Stomach (tissue), 9 donors: ENCODE results near the gene GABBR2. TPM values are rescaled to one million over a fixed set of nuclear protein-coding genes. Genes with fewer than 3 reads are reported as not detected.

Experiments
- DNase-seq, 2 donors: peaks; one replicate each; pipeline versions ENCODE4 v3.0.0 to v3.0.0-alpha.2; 2013 to 2019
- H3K27ac ChIP-seq, 5 donors: fragments of 200-600 bp in 4 of 5; sonication (generic) in 4 of 5; one replicate each; pipeline ENCODE4 v1.5.1; 2013 to 2019; ENCODE audit warnings: mild to moderate bottlenecking in 1 of 5, moderate library complexity in 1 of 5
- H3K27me3 ChIP-seq, 3 donors: fragments of 200-600 bp; sonication (generic); one replicate each; pipeline ENCODE4 v1.5.1; 2017 to 2019; ENCODE audit warnings: mixed run types in 1 of 3
- H3K36me3 ChIP-seq, 4 donors: fragments of 200-600 bp; sonication (generic); 1 replicate in 3 of 4; 2 replicates in 1 of 4; pipeline ENCODE4 v1.5.1; 2016 to 2019
- H3K4me1 ChIP-seq, 4 donors: fragments of 200-600 bp; sonication (generic); one replicate each; pipeline ENCODE4 v1.5.1; 2016 to 2019
- H3K4me3 ChIP-seq, 4 donors: fragments of 200-600 bp; sonication (generic) in 3 of 4; one replicate each; pipeline ENCODE4 v1.5.1; 2016 to 2019; ENCODE audit warnings: mild to moderate bottlenecking in 1 of 4
- H3K9me3 ChIP-seq, 4 donors: fragments of 200-600 bp; sonication (generic); one replicate each; pipeline ENCODE4 v1.5.1; 2016 to 2019
- EP300 ChIP-seq: sonication (generic); formaldehyde crosslinking; IDR thresholded peaks from one replicate; pipeline ENCODE4 v1.6.1; 2017; ENCODE audit warnings: antibody characterized with exemption
- POLR2A ChIP-seq, 4 donors: fragments of 450-650 bp; IDR thresholded peaks; one replicate each; pipeline ENCODE4 v1.6.1; 2016; ENCODE audit warnings: antibody characterized with exemption in 4 of 4, control low read depth in 2 of 4, mild to moderate bottlenecking in 1 of 4, moderate library complexity in 1 of 4
- POLR2AphosphoS5 ChIP-seq, 3 donors: sonication (generic); formaldehyde crosslinking; IDR thresholded peaks; one replicate each; pipeline ENCODE4 v1.6.1; 2016; ENCODE audit warnings: antibody characterized with exemption in 3 of 3
- WGBS, 5 donors: extraction: QIAGEN DNeasy Blood & Tissue Kit in 3 of 5; methylation state at CpG; one replicate each; pipeline versions ENCODE4 v1.1.5 to v1.1.7; 2013 to 2018; 5-methylcytosine and 5-hydroxymethylcytosine counted together
- intact Hi-C: fragments of 100-400 bp; cut with DNase I; formaldehyde crosslinking; loops from one replicate; pipeline ENCODE4 v1.15.1; 2023; ENCODE audit warnings: low total_unique reads
- polyA plus RNA-seq, 3 donors: library from polyadenylated mRNA; stranded (reverse); fragments of 200-250 nt; gene quantifications; one replicate each; pipeline ENCODE4 v1.2.3, GENCODE V29; 2013
- total RNA-seq, 5 donors: library from RNA; depleted of rRNA; stranded (reverse); fragments of >200 nt; gene quantifications; one replicate each; pipeline versions ENCODE4 v1.1.0 to v1.2.3, GENCODE V29; 2014 to 2016
- TF ChIP-seq, protein P1 (sequence below), 7 experiments: fragments of 450-650 bp in 4 of 7; fragments of 200-600 bp in 3 of 7; sonication (generic) in 3 of 7; IDR thresholded peaks; one replicate each; pipeline ENCODE4 v1.5.1; 2016 to 2019; ENCODE audit warnings: antibody characterized with exemption in 7 of 7, control low read depth in 2 of 7, mild to moderate bottlenecking in 1 of 7
- donor health status: healthy with polysubstance abuse.
- donor health status: Bipolar disorder and iron deficiency.
- donor health status: healthy.

GABBR2 gene
- total and polyA plus RNA-seq, 8 donors, result 0.06 to 0.55 (median 0.08) TPM; not detected in 5

DNA sequence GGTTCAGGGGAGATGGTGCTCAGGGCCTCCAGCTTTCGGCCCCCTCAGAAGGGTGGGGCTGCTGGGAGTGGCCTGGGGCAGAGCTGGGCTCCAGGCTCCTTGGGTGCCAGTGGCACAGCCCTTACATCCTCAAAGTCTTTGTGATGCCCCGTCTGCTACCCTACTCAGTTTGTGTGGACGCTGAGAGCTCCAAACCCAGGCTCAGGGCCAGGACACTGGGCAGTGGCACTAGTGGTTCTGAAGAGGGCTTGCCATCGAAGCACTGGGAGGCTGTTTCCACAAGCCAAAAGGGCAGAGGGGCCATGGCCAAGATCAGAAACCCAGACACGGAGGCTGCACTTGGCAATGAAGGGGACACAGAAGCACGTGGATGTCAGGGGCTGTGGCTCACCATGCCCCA is 99.1 kb downstream of the GABBR2 start:
- Histone ChIP-seq H3K27ac (no peak overlapping the region), H3K27me3 (peaks cover 0 to 9% (median 0%) of the 10 kb centered on the region in 3 donors), H3K4me3 (no peak overlapping the region), H3K36me3 (no peaks in the 10 kb centered on the region), H3K4me1 (no peaks in the 10 kb centered on the region), H3K9me3 (no peaks in the 10 kb centered on the region)
- TF ChIP-seq, protein P1, sequence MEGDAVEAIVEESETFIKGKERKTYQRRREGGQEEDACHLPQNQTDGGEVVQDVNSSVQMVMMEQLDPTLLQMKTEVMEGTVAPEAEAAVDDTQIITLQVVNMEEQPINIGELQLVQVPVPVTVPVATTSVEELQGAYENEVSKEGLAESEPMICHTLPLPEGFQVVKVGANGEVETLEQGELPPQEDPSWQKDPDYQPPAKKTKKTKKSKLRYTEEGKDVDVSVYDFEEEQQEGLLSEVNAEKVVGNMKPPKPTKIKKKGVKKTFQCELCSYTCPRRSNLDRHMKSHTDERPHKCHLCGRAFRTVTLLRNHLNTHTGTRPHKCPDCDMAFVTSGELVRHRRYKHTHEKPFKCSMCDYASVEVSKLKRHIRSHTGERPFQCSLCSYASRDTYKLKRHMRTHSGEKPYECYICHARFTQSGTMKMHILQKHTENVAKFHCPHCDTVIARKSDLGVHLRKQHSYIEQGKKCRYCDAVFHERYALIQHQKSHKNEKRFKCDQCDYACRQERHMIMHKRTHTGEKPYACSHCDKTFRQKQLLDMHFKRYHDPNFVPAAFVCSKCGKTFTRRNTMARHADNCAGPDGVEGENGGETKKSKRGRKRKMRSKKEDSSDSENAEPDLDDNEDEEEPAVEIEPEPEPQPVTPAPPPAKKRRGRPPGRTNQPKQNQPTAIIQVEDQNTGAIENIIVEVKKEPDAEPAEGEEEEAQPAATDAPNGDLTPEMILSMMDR (IDR thresholded peaks at IDR 0.05), result no peak
- TF ChIP-seq EP300 (no peak), POLR2AphosphoS5 (IDR thresholded peaks at IDR 0.05) (no peak), POLR2A (IDR thresholded peaks at IDR 0.05) (no peak)
- no peak for DNase-seq
- intact Hi-C loops, result no loop called here
- WGBS, 5 donors, result 66 to 81% (median 73%) methylated on average over 6 of the region's 6 CpGs

DNA sequence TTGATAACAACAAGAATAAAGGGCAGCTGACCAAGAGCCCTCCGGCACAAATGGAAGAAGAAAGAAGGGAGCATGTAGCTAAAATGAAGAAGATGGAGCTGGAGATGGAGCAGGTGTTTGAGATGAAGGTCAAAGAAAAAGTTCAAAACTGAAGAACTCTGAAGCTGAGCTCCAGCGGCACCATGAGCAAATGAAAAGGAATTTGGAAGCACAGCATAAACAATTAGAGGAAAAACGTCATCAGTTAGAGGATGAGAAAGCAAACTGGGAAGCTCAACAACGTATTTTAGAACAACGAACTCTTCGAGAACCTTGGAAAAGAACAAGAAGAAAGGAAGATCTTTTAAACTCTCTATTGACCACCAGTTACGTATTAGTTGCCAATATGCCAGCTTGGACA is 100.9 kb downstream of the GABBR2 start:
- Histone ChIP-seq H3K9me3 (no peaks in the 10 kb centered on the region), H3K4me1 (no peaks in the 10 kb centered on the region), H3K4me3 (no peak overlapping the region), H3K36me3 (no peaks in the 10 kb centered on the region), H3K27ac (no peak overlapping the region), H3K27me3 (peaks cover 0 to 5% (median 0%) of the 10 kb centered on the region in 3 donors)
- DNase-seq, result no peak
- TF ChIP-seq EP300 (no peak), POLR2AphosphoS5 (IDR thresholded peaks at IDR 0.05) (no peak), POLR2A (IDR thresholded peaks at IDR 0.05) (no peak)
- TF ChIP-seq, protein P1 (IDR thresholded peaks at IDR 0.05), result no peak
- intact Hi-C loops, result no loop called here
- WGBS, 5 donors, result 55 to 68% (median 57%) methylated on average over 7 of the region's 7 CpGs

DNA sequence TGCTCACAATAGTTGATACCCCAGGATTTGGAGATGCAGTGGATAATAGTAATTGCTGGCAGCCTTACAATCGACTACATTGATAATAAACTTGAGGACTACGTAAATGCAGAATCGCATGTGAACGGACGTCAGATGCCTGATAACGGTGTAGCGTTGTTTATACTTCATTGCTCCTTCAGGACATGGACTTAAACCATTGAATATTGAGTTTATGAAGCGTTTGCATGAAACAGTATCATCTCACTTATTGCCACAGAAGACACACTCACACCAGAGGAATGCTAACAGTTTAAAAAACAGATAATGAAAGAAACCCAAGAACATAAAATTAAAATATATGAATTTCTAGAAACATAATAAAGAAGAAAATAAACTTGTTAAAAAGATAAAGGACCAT is 101.6 kb downstream of the GABBR2 start:
- Histone ChIP-seq H3K27ac (no peak overlapping the region), H3K36me3 (no peaks in the 10 kb centered on the region), H3K4me3 (no peak overlapping the region), H3K4me1 (no peaks in the 10 kb centered on the region), H3K27me3 (peaks cover 0 to 5% (median 0%) of the 10 kb centered on the region in 3 donors), H3K9me3 (no peaks in the 10 kb centered on the region)
- 83 to 88% (median 84%) methylated on average over 8 of the region's 8 CpGs for WGBS, 5 donors
- intact Hi-C loops, result no loop called here
- TF ChIP-seq EP300 (no peak), POLR2A (IDR thresholded peaks at IDR 0.05) (no peak), POLR2AphosphoS5 (IDR thresholded peaks at IDR 0.05) (no peak)
- TF ChIP-seq, protein P1 (IDR thresholded peaks at IDR 0.05), result no peak
- DNase-seq, result no peak

DNA sequence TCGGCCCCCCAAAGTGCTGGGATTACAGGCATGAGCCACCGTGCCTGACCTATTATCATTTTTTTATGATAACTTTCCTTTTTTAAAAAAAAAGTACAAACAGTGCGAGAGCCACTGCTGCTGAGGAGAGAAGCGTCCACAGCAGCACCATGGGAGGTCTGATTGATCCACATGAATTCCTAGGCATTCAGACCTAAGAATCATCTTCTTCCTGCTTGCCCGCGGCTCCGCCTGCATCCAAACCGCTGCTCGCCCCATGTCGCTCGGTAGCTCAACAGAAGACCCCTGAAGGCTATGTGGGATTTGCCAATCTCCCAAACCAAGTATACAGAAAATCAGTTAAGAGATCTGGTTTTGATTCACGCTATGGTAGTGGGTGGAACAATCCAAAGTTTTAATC is 102.0 kb downstream of the GABBR2 start:
- 85 to 91% (median 87%) methylated on average over 12 of the region's 12 CpGs for WGBS, 5 donors
- H3K27ac ChIP-seq, result no peak overlapping the region
- H3K9me3 ChIP-seq, result no peaks in the 10 kb centered on the region
- H3K27me3 ChIP-seq, result peaks cover 0 to 5% (median 0%) of the 10 kb centered on the region in 3 donors
- no peaks in the 10 kb centered on the region for H3K36me3 ChIP-seq
- no peak for TF ChIP-seq POLR2AphosphoS5 (IDR thresholded peaks at IDR 0.05)
- TF ChIP-seq, protein P1 (IDR thresholded peaks at IDR 0.05), result no peak
- no peak for TF ChIP-seq POLR2A (IDR thresholded peaks at IDR 0.05)
- no peak for TF ChIP-seq EP300
- DNase-seq, result no peak
- no peaks in the 10 kb centered on the region for H3K4me1 ChIP-seq
- intact Hi-C loops, result no loop called here
- no peak overlapping the region for H3K4me3 ChIP-seq
